Measurements from ENCODE around the gene MS4A6E.
"Not testable (repeated sequence)": the region's sequence is repeated elsewhere in the genome, so short reads cannot be mapped to it uniquely, and the experiment has no call there.

The MS4A6E gene

GRCh38 chr11:60338053-60338452 is 11.0 kb downstream of the MS4A6E start:
- DNase-seq = no peak

- DNase-seq = no peak
Measured at GRCh38 chr11:60339356-60339755, 12.3 kb downstream of the MS4A6E start.

GRCh38 chr11:60343094-60343704 is 16.1 kb downstream of the MS4A6E start:
- DNase-seq = no peak

- no peak for DNase-seq
Measured at GRCh38 chr11:60344146-60344545, 17.1 kb downstream of the MS4A6E start.

- DNase-seq = no peak
Measured at GRCh38 chr11:60345489-60345888, 18.4 kb downstream of the MS4A6E start.

GRCh38 chr11:60347084-60347797 is 20.2 kb downstream of the MS4A6E start:
- no peak for DNase-seq

GRCh38 chr11:60348116-60348515 is 21.1 kb downstream of the MS4A6E start:
- DNase-seq = no peak

- DNase-seq = no peak
Measured at GRCh38 chr11:60349990-60350389, 22.9 kb downstream of the MS4A6E start.

GRCh38 chr11:60357771-60358170 is 30.7 kb downstream of the MS4A6E start:
- DNase-seq = no peak

- DNase-seq = no peak
Measured at GRCh38 chr11:60360621-60361020, 33.6 kb downstream of the MS4A6E start.

GRCh38 chr11:60362241-60362640 is 35.2 kb downstream of the MS4A6E start:
- DNase-seq = no peak

- DNase-seq = peak; percentile 48
Measured at GRCh38 chr11:60363542-60364470, 36.8 kb downstream of the MS4A6E start.

GRCh38 chr11:60366262-60366904 is 39.3 kb downstream of the MS4A6E start:
- DNase-seq = not testable (repeated sequence)

- no peak for DNase-seq
Measured at GRCh38 chr11:60367009-60367408, 40.0 kb downstream of the MS4A6E start.

GRCh38 chr11:60367896-60368295 is 40.8 kb downstream of the MS4A6E start:
- no peak for DNase-seq

GRCh38 chr11:60370252-60370810 is 43.3 kb downstream of the MS4A6E start:
- DNase-seq = no peak

- DNase-seq = no peak
Measured at GRCh38 chr11:60370811-60371298, 43.8 kb downstream of the MS4A6E start.

GRCh38 chr11:60371386-60371785 is 44.3 kb downstream of the MS4A6E start:
- DNase-seq = no peak

GRCh38 chr11:60371854-60372253 is 44.8 kb downstream of the MS4A6E start:
- no peak for DNase-seq

- no peak for DNase-seq
Measured at GRCh38 chr11:60372767-60373166, 45.7 kb downstream of the MS4A6E start.

- DNase-seq = no peak
Measured at GRCh38 chr11:60375316-60375715, 48.3 kb downstream of the MS4A6E start.

GRCh38 chr11:60376601-60377000 is 49.5 kb downstream of the MS4A6E start:
- DNase-seq = no peak

Data from activated CD4-positive, CD25-positive, alpha-beta regulatory T cell treated with anti-CD3 and anti-CD28 coated beads, Interleukin-2, amount 50 U/mL, for 72 hours (primary cell).